Breast epithelium (tissue), 4 donors: Measurements from ENCODE around the gene UQCRH. TPM values are rescaled to one million over a fixed set of nuclear protein-coding genes. Genes with fewer than 3 reads are reported as not detected.
A peak's percentile ranks its signal among the peaks of the same experiment; 100 is the strongest.

Experiments
- DNase-seq, 2 donors: peaks; one replicate each; pipeline ENCODE4 v3.0.0-alpha.2; 2019; ENCODE audit warnings: low spot score in 2 of 2
- H3K27ac ChIP-seq, 2 donors: fragments of 200-600 bp; sonication (generic) in 1 of 2; one replicate each; pipeline ENCODE4 v1.5.1; 2016 to 2019; ENCODE audit warnings: mild to moderate bottlenecking in 1 of 2
- H3K27me3 ChIP-seq, 2 donors: fragments of 200-600 bp; sonication (generic) in 1 of 2; one replicate each; pipeline versions ENCODE4 v1.5.1 to v1.6.0; 2017 to 2019; ENCODE audit warnings: control low read depth in 1 of 2, mild to moderate bottlenecking in 1 of 2
- H3K36me3 ChIP-seq: fragments of 200-600 bp; one replicate; pipeline ENCODE4 v1.5.1; 2019
- H3K4me1 ChIP-seq, 2 donors: fragments of 200-600 bp; sonication (generic); one replicate each; pipeline ENCODE4 v1.5.1; 2016 to 2019; ENCODE audit warnings: control low read depth in 1 of 2
- H3K4me3 ChIP-seq, 3 donors: fragments of 200-600 bp; sonication (generic); 1 replicate in 2 of 3; 2 replicates in 1 of 3; pipeline ENCODE4 v1.5.1; 2016 to 2019; ENCODE audit warnings: mild to moderate bottlenecking in 3 of 3, moderate library complexity in 2 of 3
- H3K9me3 ChIP-seq, 2 donors: fragments of 200-600 bp; sonication (generic) in 1 of 2; one replicate each; pipeline ENCODE4 v1.5.1; 2016 to 2019; ENCODE audit warnings: control low read depth in 1 of 2
- POLR2A ChIP-seq: fragments of 450-650 bp; IDR thresholded peaks from one replicate; pipeline ENCODE4 v1.6.1; 2016; ENCODE audit warnings: antibody characterized with exemption, mild to moderate bottlenecking, moderate library complexity
- POLR2AphosphoS5 ChIP-seq, 3 donors: sonication (generic); formaldehyde crosslinking; IDR thresholded peaks; one replicate each; pipeline ENCODE4 v1.6.1; 2017; ENCODE audit warnings: antibody characterized with exemption in 3 of 3
- intact Hi-C: fragments of 100-400 bp; cut with DNase I; formaldehyde crosslinking; loops from one replicate; pipeline ENCODE4 v1.15.1; 2023; ENCODE audit warnings: low total_unique reads
- total RNA-seq, 3 donors: library from RNA; depleted of rRNA; stranded (reverse); fragments of >200 nt; gene quantifications; one replicate each; pipeline ENCODE4 v1.1.0, GENCODE V29; 2016
- TF ChIP-seq, protein P1 (sequence below), 3 donors: fragments of 450-650 bp; IDR thresholded peaks; one replicate each; pipeline ENCODE4 v1.5.1; 2016 to 2017; ENCODE audit warnings: antibody characterized with exemption in 3 of 3, mild to moderate bottlenecking in 3 of 3, moderate library complexity in 3 of 3

Gene UQCRH
- total RNA-seq, 3 donors from 2014 or later: 300 to 334 (median 301) TPM

DNA sequence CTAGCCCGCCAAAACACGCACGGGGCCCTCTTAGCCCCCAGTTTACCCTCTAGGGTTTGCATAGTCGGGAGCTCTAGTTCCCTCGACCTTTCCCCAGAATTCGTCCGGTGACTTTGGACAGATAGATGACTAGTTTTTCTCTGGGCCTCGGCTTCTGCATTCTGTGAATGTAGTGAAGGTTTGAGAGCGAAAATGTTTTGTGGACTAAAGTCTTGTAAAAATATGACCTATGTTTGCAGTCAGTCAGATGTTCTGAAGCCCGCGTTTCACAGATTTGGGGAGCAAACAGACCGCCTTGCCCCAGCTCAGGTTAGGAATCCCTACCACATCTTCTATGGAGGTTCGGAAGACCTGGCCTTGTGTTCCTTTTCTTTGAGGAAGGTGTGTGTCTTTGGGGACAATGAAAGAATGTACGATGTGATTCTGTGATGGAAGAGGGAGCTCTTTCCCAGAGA, 401 bp downstream of the UQCRH start:
- H3K9me3 ChIP-seq: no peaks in the 10 kb centered on the region
- no peak for DNase-seq
- H3K4me1 ChIP-seq: peaks cover 8 to 22% of the 10 kb centered on the region in 2 donors
- intact Hi-C loops: no loop called here
- no peaks in the 10 kb centered on the region for H3K36me3 ChIP-seq
- H3K27me3 ChIP-seq: no peaks in the 10 kb centered on the region
- no peak for TF ChIP-seq POLR2AphosphoS5 (IDR thresholded peaks at IDR 0.05)
- no peak for TF ChIP-seq POLR2A
- peak overlapping the region; percentile 68 to 97 (median 86) for H3K4me3 ChIP-seq
- H3K27ac ChIP-seq: peak overlapping the region; percentile 96 to 98

DNA sequence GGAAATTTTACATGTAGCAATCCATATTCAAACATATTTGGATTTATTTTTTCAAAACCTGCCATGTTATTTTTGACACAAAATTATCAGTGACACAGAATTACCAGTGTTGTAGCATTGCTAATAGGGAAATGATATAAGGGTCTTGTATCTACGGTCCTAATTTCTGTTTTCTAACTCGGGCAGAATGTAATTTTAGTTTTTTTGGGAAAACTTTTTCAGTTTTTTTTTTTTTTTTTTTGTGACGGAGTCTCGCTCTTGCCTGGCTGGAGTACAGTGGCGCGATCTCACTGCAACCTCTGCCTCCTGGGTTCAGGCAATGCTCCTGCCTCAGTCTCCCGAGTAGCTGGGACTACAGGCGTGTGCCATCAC, 2.6 kb downstream of the UQCRH start:
- H3K27ac ChIP-seq: no peak overlapping the region
- H3K27me3 ChIP-seq: no peaks in the 10 kb centered on the region
- no peak for DNase-seq
- no peaks in the 10 kb centered on the region for H3K36me3 ChIP-seq
- intact Hi-C loops: no loop called here
- H3K4me3 ChIP-seq: no peak overlapping the region
- no peaks in the 10 kb centered on the region for H3K9me3 ChIP-seq
- TF ChIP-seq POLR2A (no peak), POLR2AphosphoS5 (IDR thresholded peaks at IDR 0.05) (no peak)
- TF ChIP-seq, protein P1, sequence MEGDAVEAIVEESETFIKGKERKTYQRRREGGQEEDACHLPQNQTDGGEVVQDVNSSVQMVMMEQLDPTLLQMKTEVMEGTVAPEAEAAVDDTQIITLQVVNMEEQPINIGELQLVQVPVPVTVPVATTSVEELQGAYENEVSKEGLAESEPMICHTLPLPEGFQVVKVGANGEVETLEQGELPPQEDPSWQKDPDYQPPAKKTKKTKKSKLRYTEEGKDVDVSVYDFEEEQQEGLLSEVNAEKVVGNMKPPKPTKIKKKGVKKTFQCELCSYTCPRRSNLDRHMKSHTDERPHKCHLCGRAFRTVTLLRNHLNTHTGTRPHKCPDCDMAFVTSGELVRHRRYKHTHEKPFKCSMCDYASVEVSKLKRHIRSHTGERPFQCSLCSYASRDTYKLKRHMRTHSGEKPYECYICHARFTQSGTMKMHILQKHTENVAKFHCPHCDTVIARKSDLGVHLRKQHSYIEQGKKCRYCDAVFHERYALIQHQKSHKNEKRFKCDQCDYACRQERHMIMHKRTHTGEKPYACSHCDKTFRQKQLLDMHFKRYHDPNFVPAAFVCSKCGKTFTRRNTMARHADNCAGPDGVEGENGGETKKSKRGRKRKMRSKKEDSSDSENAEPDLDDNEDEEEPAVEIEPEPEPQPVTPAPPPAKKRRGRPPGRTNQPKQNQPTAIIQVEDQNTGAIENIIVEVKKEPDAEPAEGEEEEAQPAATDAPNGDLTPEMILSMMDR (IDR thresholded peaks at IDR 0.05): no peak
- peaks cover 3 to 15% of the 10 kb centered on the region in 2 donors for H3K4me1 ChIP-seq

DNA sequence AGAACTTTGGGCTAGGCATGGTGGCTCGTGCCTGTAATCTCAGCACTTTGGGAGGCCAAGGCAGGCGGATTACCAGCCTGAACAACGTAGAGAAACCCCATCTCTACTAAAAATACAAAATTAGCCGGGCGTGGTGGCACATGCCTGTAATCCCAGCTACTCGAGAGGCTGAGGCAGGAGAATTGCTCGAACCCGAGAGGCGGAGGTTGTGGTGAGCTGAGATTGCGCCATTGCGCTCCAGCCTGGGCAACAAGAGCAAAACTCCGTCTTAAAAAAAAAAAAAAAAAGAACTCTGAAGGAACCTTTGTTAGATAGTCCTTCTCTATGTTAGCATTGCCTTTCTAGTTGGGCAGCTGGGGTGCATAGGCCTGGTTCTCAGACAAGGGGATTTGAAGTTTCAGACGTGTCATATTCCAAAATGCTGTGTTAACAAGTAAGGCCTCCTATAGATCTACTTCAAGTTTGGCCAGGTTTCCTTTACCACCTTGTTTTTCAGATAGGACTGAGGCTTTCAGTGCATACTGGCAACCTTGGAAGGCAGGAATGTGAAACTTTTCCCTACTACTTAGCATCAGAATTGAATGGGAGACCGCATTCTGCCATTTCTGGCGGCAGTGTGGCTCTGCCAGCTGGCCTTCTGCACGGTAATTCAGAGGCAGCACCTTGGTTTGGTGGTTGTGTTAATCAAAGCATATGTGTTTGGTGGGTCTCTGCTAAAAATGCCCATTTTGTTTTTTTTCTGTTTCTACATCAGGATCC, 6.1 kb downstream of the UQCRH start:
- Histone ChIP-seq H3K4me3 (no peak overlapping the region), H3K4me1 (peaks cover 0 to 11% of the 10 kb centered on the region in 2 donors), H3K9me3 (no peaks in the 10 kb centered on the region), H3K27ac (no peak overlapping the region), H3K27me3 (no peaks in the 10 kb centered on the region), H3K36me3 (no peaks in the 10 kb centered on the region)
- no peak for DNase-seq
- intact Hi-C loops: no loop called here
- TF ChIP-seq POLR2A (no peak), POLR2AphosphoS5 (IDR thresholded peaks at IDR 0.05) (no peak)
- TF ChIP-seq, protein P1 (IDR thresholded peaks at IDR 0.05): no peak

DNA sequence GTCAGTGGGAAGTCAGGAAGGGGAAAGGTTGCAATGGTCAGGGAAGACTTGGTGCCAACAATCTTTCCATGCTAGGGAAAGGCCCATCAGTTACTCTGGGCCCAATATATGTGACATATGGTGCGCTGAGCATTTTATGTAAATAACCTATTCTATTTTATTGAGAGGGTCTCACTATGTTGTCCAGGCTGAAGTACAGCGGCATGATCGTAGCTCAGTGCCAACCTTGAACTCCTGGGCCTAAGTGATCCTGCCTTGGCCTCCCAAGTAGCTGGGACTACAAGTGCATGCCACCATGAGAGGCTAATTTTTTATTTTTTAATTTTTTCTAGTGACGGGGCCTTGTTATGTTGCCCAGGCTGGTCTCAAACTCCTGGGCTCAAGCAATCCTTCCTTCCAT, 6.8 kb downstream of the UQCRH start:
- intact Hi-C loops: no loop called here

DNA sequence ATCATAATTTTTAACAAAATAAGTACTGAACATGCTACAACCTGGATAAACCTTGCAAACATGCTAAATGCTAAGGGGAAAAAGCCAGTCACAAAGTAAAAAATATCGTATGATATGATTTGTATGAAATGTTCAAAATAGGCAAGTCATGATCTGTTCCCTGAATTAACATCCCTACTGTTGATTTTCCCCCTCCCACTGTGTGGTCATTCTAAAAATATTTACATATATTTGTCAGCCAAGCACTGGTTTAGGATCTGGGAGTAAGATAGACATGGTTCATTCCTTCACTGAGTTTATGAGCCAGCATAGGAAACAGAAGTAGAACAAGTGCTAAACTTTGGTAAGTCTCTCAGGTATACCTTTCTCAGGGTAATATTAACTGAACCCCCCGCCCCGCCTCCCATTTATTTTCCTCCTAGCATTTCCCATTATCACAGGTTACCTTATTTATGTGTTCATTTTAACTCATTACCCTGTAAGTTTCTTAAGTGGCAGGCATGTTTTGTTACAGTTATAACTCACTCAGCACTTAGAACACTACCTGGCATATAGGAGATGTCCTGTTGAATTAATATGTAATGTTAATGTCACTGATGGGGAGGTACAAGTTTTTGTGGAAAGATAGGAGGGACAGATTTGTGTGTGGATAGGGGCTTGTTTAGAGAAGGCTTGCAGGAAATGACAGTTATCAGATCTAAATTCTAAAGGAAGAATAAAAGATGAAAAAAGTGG, 12.3 kb downstream of the UQCRH start:
- H3K9me3 ChIP-seq: no peaks in the 10 kb centered on the region
- intact Hi-C loops: no loop called here
- no peak overlapping the region for H3K27ac ChIP-seq
- H3K4me1 ChIP-seq: no peaks in the 10 kb centered on the region
- H3K36me3 ChIP-seq: no peaks in the 10 kb centered on the region
- no peak overlapping the region for H3K4me3 ChIP-seq
- no peak for DNase-seq
- TF ChIP-seq, protein P1 (IDR thresholded peaks at IDR 0.05): no peak
- TF ChIP-seq POLR2A (no peak), POLR2AphosphoS5 (IDR thresholded peaks at IDR 0.05) (no peak)
- H3K27me3 ChIP-seq: no peaks in the 10 kb centered on the region

More for the DNA sequence above, 6.8 kb downstream of the UQCRH start:
- DNase-seq: no peak
- Histone ChIP-seq H3K36me3 (no peaks in the 10 kb centered on the region), H3K9me3 (no peaks in the 10 kb centered on the region), H3K4me1 (peaks cover 0 to 6% of the 10 kb centered on the region in 2 donors), H3K27ac (no peak overlapping the region), H3K4me3 (no peak overlapping the region), H3K27me3 (no peaks in the 10 kb centered on the region)
- TF ChIP-seq, protein P1 (IDR thresholded peaks at IDR 0.05): no peak
- TF ChIP-seq POLR2AphosphoS5 (IDR thresholded peaks at IDR 0.05) (no peak), POLR2A (no peak)
